Skeletal muscle tissue (tissue), 2 donors: ENCODE results near the gene CACNG3. TPM values are rescaled to one million over a fixed set of nuclear protein-coding genes. Genes with fewer than 3 reads are reported as not detected.

Source experiments
- small RNA-seq: library from RNA; depleted of rRNA; stranded (forward); fragments of <200 nt; gene quantifications from one replicate; pipeline ENCODE3, GENCODE V24; 2014
- total RNA-seq: library from RNA; depleted of rRNA; stranded (reverse); fragments of >200 nt; gene quantifications from one replicate; pipeline ENCODE4 v1.2.3, GENCODE V29; 2014

The CACNG3 gene
- total RNA-seq, 1 donor from 2014 or later, result not detected

Small RNA genes lying within 50 kb of the gene (small RNA-seq; reads per million reads assigned to genes)
- gene RF00408 (not detected), gene RNU7-24P (not detected)
